Suprapubic skin (tissue), 4 donors: Measurements from ENCODE around the gene AFF2.

Source experiments
- CTCF ChIP-seq, 2 donors: fragments of 200-600 bp in 1 of 2; fragments of 450-650 bp in 1 of 2; sonication (generic) in 1 of 2; IDR thresholded peaks; one replicate each; pipeline ENCODE4 v1.5.1; 2016 to 2019; ENCODE audit warnings: antibody characterized with exemption in 2 of 2, mild to moderate bottlenecking in 1 of 2, moderate library complexity in 1 of 2
- POLR2A ChIP-seq, 2 donors: fragments of 450-650 bp; IDR thresholded peaks; one replicate each; pipeline ENCODE4 v1.6.1; 2017; ENCODE audit warnings: antibody characterized with exemption in 2 of 2, mild to moderate bottlenecking in 2 of 2, moderate library complexity in 2 of 2
- POLR2AphosphoS5 ChIP-seq, 3 donors: sonication (generic); formaldehyde crosslinking; IDR thresholded peaks; one replicate each; pipeline ENCODE4 v1.6.1; 2017; ENCODE audit warnings: antibody characterized with exemption in 3 of 3

- TF ChIP-seq CTCF (IDR thresholded peaks at IDR 0.05) = no peak
- no peak for TF ChIP-seq POLR2A (IDR thresholded peaks at IDR 0.05)
- no peak for TF ChIP-seq POLR2AphosphoS5 (IDR thresholded peaks at IDR 0.05)
Observed at GRCh38 chrX:148813967-148814366, 313.6 kb downstream of the AFF2 start.
